ENCODE measurements around the gene C4orf51.
A peak's percentile ranks its signal among the peaks of the same experiment; 100 is the strongest.

Gene C4orf51

DNA sequence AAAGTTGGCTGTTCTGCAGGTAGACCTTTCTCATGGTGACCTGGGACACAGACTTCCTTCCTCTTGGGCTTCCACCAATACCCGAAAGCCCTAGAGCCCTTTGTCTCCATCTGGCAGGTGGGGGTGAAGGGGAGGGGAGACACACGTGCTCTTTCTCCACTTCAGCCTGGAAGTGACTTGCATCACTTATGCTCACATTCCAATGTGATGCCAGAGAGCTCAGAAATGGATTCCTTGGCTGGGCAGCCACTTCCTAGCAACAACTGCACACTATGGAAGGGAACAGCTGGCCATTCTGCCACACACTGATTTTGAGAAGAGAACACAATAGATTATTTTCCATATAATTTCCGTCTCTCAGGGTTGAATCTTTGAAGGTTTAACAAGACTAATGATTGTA lies 36.3 kb downstream of the C4orf51 start:
- no peak for DNase-seq

DNA sequence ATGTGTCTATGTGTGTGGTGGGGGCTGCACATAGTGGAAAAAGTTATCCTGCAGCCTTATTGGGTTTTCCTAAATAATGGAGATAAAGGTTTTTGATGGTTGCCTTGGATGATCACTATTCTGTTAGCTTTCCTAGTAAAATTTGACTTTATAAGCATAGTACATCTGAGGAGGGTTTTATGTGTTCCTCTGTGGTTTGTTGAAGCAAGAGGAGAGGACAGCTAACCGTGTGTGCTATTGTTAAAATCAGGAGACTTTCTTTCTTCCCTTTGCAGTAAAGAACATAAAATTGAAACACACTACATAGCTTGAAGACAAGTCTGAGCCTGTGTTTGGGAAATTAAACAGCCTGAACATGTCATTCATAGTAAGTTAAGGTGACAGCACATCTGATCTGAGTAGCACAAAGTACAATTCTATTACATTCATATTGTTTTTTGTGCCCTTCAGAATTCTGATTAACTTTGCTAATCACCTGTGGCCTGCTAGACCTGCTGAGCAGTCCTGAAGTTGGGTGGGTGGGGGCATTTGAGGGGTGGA lies 36.8 kb downstream of the C4orf51 start:
- DNase-seq: no peak

DNA sequence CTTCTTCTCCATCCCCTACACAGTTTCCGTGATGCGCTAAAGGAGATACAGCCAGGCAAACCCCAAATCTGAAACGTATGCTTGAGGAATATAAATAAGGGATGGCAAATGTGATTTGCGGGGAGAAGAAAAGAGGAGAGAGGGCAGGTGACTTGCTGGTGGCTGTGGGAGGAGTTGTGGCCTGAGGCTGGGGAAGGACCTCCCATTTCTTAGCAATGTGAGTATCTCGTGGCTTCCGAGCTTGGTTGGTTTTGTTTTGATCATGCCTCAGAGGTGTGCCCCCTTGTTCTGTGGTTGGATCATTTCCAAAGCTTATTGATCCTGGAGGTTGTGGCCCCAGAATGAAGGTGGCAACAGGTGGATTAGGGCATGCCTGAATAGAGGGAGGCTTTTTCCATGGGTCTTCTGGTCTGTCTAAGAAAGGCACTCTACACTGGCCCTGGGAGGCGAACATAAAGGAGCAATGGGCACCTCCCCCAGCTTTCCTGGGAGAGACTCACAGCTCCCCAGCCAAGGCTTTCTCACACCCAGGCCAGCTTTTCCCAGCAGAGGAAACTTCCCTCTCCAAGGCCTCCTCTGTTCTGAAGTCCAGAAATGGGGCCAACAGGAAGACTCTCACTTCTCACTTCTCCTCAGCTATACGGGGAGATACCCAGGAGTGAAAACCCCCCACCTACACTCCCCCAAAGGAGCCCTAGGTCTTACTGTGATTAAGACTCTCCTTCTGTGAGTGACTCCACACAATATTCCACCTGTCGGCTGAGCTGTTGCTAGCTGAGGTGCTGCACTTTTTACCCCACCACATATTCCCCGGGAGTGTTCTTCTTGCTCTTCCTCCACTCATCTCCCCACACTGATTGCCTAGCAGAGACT lies 40.0 kb downstream of the C4orf51 start:
- DNase-seq: peak; percentile 65

DNA sequence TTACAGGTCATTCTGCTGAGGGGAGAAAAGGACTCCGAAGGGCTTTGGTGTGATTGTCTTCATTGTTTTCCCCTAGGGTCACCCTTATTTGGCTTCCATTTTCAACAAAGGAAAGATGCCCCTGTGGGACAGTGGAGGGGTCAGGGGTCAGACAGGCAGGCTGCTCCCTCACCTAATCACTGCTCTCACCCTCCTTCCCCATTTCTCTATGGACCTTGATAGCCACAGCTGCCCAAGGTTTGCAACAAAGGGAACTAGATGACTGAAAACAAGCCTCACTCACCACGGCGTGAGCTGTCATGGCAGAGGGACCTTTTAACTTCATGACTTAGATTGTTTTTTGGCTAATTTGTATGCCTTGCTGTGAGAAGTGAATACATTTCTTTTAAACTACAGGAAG lies 40.7 kb downstream of the C4orf51 start:
- DNase-seq: peak; percentile 27

DNA sequence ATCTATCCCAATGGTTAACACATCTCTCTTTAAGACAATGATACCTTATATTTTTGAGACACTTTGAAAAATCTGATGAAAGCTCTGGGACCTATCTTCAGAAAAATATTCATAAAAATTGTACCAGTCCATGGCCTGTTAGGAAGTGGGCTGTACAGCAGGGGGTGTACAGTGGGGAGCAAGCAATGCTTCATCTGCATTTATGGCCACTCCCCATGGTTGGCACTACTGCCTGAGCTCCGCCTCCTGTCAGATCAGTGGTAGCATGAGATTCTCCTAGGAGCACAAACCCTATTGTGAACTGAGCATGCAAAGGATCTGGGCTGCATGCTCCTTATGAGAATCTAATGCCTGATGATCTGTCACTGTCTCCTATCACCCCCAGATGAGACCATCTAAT lies 42.6 kb downstream of the C4orf51 start:
- no peak for DNase-seq

DNA sequence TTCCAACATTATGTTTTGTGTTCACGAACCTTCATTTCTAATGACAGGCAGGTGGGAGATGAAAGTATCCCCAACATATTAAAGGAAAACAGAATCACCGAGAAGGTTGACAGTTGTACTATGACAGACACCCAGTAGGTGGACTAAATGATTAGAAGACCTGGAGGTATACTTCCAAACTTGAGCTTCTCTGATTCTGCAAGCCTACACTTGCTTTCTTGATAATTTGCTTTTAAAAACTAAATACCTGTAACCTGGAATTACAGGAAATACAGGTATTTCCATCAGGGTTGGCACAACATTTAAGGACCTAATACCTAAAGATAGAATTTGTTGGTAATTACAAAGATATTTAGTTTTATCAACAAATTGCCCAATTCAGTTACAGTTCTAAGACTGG lies 43.4 kb downstream of the C4orf51 start:
- DNase-seq: no peak

DNA sequence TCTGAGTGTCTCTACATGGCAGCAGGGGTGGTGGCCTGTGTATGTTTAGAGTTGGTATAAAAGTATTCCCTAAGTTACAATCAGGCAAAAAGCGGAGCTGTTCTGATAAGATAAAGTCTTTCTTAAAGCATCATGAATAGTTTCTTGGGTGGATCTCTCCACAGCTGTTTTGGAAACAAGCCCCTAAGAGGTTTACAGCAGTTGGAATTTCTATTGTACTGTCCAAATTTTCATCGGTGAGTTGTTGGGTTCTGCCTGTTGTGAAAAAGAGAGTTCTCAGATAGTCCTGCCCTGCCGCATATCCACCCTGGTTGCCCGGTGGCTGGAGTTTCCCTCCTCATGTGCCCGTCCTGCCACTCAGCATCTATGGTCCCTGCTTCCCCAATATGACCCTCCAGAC lies 50.1 kb downstream of the C4orf51 start:
- no peak for DNase-seq

DNA sequence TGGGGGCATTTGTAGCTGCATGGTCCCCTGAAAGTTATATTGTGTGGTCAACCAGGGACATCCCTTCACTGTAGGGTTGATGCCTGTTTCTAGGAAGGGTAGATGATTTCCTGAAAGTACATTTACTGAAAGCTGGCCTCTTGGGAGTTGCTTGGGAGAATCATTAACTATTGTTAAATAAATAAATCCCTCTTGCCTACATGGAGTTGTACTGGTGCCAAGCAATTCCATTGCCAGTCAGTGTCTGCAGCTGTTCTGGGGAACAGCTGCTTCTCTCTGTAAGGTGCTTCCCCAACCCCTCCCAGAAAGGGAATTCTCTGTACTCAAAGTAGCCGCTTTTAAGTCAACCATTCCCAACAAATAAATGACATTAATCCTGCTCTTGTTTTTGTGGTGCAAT lies 51.1 kb downstream of the C4orf51 start:
- no peak for DNase-seq

DNA sequence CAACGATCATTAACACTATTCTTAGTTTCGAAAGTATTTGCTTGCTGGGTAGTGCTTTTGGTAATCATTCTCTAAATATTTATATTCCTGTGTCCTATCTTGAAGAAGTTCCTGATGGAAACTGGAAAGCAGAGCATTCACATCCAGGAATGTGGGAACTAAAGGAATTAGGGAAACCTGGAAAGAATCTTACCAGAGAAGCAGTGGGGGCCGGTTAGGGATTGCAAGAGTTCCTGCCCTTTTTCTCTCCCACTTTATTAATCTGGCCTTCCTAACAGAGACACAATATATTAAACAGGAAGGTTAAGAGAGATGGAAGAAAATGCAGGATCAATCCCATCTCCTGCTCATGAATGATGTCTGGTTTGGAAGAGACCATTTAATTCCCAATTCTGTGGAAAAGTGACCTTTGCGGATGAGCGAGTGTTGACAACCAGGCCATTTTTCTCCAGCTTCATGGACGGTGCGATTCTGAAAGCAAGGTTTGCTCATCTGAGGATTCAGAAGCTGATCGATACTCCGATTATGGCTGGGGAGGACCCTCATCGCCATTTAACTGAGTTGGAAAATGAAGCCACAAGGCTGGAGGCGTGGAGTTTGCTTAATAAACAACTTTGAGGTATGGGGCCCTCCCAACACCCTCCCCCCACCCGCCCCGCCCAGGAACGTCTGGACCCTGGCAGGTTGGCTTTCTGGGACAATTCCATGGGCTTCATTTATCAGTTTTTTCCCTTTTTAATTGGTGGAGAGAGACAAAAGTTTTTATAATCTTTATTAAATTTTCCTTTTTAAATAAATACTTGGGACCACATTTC lies 52.3 kb downstream of the C4orf51 start:
- no peak for DNase-seq

DNA sequence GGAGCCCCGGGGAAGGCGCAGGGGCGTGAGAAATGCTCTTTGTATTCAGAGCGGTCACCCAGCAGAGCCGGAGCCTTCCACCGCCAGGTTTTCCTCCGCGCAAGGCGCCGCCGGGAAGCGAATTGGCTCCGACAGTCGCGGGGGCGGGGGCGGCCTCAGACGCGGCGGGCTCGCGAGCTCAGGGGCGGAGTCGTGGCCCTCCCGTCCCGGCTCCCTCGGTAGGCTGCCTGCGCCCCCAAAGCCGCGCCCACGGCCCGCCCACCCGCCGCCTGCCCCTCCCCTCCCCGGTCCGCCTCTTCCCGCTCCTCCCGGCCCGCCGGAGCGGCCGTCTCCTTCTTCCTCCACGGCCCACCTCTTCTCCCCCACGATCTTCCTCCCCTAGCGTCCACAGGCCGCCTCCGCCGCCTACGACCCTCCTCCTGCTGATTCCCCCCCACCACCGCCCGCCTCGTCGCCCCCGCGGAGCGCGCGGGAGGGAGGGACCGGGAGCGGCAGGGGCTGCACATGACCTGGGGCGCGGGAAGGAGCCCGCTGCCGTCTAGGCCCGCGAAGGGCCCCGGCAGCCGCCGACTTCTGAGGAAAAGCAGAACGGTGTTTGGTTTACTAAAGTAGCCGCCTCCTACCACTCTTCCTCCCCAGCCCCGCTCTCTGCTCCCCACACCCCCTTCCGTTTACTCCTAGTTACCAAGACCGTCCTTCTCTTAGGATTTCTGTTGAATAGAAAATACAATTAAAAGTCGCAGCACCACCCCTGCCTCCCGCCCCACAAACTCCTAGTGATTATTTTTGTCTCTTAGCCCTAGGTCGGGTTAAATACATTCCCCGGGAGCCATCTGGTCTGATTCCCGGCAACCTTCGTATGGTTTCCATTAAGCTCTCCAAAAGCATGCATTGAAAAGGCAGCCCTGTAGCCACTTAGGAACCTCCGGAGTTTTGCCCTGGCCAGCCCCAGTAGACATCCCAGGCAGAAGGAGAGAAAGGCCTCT lies 53.2 kb downstream of the C4orf51 start:
- DNase-seq: peak; percentile 83

DNA sequence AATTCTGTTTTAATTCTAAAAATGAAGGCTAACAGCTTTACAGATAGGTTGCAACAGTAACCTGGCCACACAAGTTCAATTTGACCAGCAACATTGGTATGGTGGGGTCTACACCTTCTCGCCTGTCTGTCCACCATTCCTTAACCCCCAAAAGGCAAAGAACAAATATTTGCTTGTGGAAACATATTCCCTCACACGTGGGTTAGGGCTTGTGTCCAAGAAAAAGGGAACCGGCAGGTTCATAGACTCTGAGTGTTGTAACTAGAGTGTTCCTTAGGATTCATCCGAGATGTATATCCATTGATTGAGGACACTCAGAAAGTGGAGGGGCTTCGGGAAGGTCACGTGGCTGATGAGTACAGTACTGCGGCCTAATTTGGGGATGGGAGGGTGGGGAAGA lies 54.1 kb downstream of the C4orf51 start:
- DNase-seq: no peak

DNA sequence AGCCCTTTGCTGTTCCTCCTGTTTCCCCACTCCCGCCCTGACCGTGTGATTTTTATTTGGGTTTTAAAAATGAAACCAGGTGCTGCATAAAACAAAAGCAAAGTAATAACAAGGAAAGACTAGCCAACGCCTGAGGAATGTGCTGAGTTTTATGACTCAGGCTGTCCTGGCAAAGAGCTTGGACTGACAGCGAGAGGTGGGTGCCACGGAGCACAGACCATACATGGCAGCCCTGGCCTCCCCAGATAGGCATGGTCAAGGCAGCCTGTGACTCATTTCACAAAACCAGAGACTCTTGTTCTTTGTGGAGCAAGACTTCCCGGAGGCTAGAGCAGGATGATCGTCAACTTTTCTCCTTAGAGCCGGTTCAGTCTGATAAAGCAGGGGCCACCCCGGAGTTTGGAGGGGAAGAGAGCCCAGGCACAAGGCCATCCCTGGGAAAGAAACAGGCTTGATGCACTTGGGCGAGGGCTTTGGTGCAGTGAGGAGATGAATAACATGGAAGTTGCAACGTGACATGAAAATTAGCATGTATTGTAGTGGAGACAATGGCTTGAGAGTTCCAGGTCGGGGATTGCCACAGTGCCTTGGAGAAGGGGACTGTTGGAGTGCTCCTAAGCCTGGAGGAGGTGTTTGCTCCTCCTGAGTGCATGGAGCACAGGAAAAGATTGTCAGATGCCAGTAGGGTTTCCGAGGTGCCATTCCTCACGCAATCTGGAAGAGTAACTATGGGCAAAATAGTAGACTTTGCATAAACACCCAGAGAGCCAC lies 54.8 kb downstream of the C4orf51 start:
- DNase-seq: no peak

DNA sequence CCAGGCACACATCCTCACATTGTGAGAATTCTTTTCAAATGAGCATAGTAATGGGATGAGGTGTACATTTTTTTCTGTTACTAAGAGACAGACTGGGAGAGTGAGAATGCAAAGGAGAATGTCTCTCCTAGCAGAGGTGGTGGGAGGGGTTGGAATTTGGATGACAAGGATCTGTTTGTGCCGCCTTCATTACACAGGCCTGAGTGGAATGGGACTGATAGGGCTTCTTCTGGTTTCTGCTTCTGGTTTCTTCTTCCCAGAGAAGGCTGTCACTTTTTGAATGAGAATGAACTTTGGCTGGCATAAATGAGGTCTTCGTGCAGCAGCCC lies 55.4 kb downstream of the C4orf51 start:
- DNase-seq: no peak

DNA sequence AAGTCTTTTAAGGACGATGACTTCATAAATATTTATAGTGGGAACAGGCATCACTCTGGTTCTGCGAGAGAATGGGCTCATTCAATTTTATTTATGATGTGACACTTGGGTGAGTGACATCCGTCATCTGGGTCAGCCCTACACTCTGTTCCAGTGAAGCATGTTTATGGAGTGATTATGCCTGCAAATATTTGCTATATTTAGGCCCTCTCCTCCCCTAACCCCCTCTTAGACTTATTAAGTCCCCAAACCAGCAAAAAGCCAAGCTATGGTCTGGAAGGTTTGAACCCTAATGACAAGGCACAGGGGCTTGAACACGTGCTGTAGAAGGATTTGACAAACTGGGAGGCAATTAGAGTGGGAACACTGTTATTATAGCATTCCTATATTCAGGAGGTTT lies 55.9 kb downstream of the C4orf51 start:
- no peak for DNase-seq

DNA sequence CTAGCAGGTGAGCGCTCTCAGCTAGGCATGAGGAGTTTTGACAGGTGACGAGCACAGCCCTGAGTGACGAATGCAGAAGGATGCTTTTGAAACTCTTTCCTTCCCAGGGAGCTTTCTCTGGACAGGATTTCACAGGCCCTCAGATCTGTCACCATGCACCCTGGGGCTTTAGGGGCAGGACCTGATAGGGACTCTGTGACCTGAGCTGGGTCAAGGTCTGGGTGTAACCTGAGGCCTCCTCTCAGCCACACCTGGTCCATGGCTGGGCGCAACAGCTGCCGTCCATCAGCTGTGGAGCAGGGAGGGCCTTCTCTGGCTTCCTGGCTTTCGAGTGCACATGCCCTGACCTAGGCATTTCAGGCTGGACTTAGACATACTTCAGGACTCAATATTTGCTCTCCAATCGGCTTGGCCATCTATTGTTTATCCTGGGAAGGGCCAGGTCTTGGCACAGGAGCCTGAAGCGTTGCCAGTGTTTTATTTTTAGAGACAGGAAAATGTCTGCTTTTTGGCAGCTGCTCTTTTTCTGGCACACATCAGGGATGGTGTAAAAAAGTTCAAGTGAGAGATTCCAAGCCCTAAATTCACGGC lies 56.4 kb downstream of the C4orf51 start:
- DNase-seq: no peak

DNA sequence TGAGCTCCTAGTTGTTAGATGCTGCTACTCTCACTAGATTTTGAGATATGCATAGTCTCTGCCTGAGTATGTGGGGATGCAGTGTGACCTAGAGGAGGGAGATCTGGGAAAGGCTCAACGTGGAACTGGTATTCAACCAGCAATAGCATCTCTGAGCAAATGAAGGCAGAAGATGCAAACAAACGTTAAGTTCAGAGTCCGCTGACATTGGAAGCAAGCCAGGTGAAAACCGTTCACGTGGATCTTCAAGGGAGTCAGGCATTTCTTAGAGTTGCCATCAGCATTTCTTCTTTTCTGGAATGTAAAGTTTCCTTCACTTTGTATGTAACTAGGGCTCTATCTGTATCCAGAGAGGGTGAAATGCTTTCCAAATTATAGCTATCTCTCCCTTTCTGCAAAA lies 59.9 kb downstream of the C4orf51 start:
- DNase-seq: no peak

DNA sequence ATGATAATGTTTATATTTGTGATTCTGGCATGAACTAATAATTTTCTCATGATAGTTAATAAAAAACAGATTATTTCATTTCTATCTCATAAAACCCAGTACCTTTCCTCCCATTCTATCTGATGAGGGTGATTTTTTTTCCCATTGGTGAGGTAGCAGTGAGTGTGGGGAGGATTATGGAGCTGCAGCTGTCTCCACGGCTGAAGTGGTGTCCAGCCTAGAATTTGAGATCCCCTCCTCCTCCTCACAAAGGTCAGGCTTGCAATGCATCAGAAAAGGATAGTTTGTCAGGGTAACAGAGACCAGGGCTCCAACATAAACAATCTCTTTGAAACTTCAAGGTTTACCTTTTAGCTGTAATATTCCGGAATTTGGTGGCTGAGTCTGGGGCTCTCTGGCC lies 60.9 kb downstream of the C4orf51 start:
- no peak for DNase-seq

DNA sequence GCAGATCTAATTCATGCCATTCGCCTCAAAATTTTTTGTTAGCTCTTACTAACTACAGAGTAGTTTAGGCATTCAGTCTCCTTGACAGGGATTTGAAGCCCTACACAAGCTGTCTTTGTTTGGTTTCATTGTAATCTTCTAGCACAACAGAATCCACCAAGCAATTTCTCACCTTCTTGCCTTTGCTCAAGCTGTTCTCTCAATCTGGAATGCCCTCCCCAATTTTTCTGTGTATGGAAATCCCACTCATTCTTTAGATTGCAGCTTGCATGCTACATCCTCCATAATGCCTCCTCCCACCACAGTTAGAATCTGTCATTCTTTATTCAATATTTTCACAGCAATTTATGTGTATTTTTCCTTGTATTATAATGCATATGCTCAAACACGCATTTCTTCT lies 63.7 kb downstream of the C4orf51 start:
- no peak for DNase-seq

DNA sequence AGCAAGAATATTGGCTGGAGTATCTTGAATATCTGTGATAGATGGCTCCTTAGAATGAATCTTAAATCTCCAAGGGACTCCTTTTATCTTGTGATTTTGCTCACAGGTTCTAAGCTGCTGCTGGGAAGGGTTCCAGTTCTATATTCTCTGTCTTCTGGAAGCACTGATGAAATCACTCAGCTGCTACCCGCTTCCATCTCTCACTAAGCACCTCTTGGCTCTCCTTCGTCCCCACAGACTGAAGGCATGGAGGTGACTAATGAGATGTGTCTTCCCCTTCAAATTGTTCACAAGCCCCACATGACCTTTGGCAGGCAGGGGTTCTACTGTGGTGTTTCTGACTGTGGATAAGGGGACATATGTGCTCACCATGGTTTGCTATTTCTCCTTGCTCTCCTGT lies 75.9 kb downstream of the C4orf51 start:
- DNase-seq: peak; percentile 19

DNA sequence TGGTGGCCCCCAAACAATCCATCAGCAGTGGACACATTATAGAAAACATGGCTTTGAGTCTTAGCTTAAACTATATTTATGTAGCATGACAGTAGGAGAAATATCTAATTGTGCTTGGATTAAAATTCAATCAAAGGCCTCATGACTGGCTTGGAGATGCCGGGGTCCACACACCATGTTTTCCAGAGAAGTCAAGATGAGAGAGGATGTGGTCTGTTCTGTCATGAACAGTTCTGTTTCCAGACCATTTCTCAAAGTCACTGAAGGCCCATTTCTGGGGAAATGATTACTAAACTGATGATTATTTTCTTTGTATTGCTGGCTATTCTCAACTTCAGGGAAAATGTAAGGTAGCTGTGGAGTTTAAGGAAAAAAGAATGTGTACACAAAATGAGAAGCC lies 76.3 kb downstream of the C4orf51 start:
- DNase-seq: peak; percentile 27

DNA sequence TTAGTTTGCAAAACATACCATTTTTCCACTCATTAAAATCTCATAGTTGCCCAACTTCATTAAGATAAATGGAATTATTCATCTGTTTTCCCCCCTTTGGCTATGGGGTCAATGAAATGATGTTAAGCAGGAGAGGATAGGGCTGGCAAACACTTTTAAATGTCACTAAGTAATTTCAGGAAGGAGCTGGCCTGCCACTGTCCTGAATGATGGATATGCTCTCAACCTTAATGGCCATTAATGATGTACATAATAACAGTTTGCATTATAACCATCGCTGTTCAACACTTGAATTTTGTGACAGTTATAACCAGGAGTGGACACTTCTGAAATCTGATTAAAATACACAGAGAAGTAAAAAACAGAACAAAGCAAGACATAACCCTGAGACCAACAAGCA lies 77.2 kb downstream of the C4orf51 start:
- no peak for DNase-seq

DNA sequence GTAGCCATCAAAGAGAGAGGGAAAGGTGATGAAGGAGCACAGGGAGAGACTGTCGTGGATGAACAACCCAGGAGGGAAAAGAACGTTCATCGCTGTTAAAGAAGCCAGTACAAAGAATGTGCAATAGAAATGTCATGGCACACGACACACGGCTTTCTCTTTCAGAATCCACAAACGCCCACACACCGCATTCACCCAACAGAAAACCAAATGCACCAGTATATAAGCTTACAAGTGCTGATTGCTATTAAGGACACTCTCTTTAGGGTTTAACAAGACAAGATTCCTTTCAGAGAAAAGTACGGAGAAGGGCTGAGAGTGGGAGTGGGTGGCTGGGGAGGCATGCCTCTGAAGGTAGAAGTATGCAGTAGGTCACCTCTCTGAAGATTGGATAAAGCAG lies 80.2 kb downstream of the C4orf51 start:
- DNase-seq: no peak
